T47D (cell line): Measurements from ENCODE around the gene TSHZ3.

ENCODE experiments used
- DNase-seq, 2 experiments: peaks; one replicate each; pipeline versions ENCODE4 v3.0.0 to v3.0.0-alpha.2; 2011 to 2012; ENCODE audit warnings: low read depth in 1 of 2, low spot score in 1 of 2
- JUND ChIP-seq: IDR thresholded peaks from 2 replicates; pipeline ENCODE4 v1.6.1; 2012; ENCODE audit warnings: low read depth
- in situ Hi-C: cut with HindIII; loops from 2 replicates; pipeline ENCODE4 v1.10.0; 2016; ENCODE audit warnings: low sequenced_read_pairs, low pct_unique_long_range_greater_than_20kb

TSHZ3 gene

DNA sequence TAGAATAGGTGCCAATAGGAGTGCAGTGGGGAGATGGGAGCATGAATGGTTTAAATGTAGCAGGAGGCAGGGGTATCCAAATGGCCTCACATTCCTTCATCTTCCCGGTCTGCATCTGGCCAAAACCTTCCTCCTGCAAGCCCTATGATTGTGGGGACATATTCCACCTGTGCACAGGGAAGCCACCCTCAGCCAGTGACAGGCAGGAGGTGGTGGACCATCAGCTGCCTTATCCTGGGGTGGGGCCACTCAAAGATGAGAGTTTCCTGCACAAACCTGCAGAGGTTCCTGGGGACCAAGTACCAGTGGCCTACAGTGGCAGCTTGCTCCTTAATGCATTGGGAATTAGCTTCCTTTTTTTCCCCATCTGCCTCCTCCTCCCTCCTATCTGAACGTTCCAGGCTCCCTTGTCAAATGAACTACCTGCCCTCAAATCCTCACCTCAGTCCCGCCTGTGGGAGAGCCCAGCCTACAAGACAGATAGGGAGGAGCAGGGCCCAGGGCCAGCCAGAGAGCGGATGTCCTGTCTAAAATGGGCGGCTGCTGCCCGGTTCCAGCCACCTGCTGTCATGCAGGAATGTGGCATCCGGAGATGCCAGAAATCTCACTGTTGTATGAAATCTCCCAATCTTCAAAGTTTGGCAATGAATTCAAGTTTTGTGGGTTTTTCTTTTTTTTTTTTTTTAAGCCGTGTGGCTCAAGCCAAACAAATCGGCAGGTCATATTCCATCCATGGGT is 85.0 kb downstream of the TSHZ3 start:
- DNase-seq, result peak in 1 of 2 experiments; percentile 10
- no peak for TF ChIP-seq JUND
- in situ Hi-C loops, result no loop called here

DNA sequence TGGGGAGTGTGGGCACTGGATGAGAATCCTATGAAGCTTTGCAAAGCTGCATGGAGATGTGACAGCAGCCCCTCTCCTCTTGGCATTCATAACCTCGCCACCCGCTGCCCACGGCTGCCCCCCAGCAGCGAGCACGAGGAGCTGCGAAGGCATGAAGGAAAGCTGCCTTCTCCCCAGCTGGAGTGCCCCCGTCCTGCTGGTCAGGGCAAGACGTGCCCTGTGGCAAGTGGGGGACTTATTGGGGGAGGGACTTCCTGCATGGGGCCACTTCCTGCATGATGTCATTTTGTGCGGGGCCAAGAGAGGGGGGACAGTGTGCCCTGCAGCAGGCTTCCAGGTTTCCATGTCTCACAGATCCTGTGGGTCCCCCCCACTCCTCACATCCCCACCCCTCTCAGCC is 85.9 kb downstream of the TSHZ3 start:
- no peak for DNase-seq
- in situ Hi-C loops, result no loop called here
- TF ChIP-seq JUND, result no peak

DNA sequence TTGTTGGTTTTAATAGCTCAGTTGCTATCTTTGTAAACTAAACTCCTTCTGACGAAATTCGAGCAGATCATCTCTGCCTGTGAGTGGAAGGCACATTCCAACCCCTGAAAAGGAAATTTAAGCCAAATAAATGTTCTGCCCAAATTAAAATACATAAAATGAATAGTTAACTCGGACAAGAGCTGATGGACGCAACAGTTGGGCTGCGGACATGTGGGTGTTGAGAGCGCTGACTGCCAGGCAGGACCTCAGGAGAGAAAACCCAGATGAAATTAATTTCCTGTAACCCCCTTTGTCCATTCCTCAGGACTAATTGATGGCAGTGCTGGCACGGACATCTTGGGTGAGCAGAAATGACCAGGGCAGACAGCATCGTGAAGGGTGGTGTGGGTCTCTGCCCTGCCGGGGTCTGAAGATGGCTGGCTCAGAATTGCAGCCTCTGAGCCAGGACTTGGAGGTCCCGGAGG is 86.5 kb downstream of the TSHZ3 start:
- no peak for DNase-seq
- in situ Hi-C loops, result no loop called here
- TF ChIP-seq JUND, result no peak

- in situ Hi-C loops, result no loop called here
- no peak for DNase-seq
- TF ChIP-seq JUND, result no peak
Measured at GRCh38 chr19:31261603-31262212, 87.5 kb downstream of the TSHZ3 start.

DNA sequence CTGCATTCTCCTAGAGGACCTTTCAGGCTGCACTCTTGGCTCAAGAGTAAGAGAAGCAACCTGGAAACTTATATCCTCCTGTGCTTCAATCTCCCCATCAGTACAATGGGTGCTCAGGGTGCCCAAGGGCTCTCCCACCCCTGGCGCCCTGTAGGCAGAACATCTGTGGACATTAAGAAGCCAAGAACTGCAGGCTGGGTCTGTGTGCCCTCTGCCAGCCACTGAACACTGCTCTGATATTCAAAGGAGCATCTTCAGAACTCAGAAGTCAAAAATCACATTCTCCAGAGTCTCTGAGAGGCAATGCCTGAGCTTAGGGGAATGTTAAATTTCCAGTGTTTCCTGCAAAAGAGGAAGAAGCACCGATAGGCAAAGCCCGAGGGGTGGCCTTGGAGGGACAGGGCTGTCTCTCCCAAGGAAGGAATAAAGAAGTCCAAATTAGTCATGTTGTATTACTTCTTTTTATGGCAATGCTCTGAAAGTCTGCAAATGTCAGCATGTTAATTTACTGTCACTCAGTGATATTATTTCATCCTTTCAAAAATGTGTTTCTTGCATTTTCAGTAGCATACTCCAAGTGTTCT is 88.1 kb downstream of the TSHZ3 start:
- no peak for TF ChIP-seq JUND
- no peak for DNase-seq
- in situ Hi-C loops, result no loop called here

DNA sequence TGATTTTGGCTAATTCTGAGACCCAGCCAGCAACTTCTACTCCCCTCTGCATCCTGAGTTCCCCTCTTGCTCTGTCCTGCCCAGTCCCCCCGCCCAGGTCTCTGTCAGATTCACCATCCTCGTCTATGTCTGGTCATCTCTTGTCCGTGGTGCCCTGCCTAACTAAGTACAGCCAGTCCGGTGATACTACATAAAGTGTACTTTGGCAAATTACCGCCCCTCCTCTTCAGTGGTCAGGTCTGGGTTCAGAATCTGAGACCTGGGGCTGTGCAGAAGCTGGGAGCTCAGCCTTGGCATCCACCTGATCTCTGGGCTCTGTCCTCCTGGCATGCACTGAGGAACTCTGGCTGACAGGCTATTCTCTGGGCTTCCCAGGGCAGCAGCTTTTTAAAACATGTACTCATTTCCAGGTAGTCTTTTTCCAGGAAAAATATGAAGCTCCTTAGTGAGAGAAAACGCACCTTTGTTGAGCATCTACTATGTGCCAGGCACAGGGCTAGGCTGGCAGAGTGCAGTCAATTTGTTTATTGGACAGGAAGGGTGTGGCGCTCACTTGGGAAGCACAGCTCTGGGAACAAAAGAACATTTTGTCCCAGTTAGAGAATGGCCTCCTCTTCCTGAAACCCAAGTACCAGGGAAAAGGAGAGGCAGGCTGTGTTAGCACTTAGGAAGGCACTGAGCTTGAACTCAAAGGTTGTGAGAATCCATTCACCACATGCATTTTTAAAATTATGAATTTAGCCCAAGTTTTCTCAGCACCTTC is 88.9 kb downstream of the TSHZ3 start:
- in situ Hi-C loops, result no loop called here
- no peak for TF ChIP-seq JUND
- no peak for DNase-seq

DNA sequence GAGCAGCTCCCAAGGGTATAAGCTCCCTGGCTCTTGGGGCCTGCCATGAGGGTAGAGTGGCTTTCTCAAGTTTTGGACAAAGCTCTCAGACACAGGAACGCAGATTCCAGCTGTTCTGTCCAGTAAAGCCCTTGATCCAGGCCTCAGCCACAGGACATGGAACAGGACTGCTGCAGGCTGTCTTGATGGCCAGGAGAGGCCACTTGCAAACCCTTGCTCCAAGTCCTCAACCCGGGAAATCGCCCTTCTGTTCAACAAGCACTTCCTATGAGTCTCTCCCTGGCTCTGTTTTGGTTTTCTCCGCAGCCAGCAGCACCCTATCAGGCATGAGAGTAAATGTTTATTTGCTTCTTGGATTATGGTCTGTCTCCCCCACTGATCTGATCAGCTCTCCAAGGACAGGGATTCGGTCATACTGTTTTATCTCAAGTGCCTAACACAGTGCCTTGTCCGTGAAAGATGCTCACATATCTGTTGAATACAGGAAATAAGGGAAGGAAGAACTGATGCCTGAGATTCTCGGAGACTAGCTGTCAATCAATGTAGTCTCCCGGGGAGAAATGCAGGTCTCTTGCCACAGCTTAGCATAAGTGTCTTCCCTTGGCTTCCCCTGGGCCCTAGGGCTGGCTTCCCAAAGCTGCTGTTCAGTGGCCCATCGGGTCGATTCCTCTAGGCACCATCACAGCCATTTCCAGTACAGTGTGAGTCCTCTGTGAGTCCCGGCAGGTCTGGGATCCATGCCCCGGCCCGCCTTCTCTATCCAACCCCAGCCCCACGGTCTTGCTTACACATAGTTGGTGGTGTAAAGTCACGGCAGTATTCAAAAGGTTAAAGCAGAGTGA is 90.8 kb downstream of the TSHZ3 start:
- in situ Hi-C loops, result no loop called here
- DNase-seq, result no peak
- no peak for TF ChIP-seq JUND

DNA sequence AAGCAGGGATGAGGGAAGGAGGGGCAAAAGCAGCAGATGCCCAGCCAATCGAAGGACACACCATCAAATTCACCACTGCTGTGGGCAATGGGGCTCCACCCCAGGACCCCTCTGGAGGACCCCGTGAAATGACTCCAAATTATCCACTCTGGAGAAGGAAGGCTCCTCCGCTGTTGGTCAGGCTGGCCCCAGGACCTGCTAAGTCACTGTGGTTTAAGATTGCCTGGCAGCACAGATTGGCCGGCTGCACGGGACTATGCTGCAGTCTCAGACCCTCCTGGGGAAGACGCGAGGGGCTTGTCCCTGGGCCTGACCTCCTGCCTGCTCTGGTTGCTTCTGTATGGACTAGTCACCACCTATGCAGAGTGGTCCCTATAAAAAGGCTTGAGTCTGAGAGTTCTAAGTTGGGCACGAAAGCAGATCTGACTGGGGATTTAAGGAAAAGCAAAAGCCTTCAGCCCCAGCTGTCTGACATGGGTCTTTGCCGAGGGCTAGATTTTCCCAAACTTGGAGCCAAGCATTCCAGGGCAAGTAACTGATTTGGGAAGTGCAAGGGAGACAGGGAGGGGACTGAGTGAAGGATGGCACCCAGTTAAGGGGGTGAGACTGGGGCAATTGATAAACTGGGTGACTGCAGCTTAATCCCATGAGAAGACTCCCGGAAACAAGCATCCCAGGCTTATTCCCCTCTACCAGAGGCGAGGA is 91.7 kb downstream of the TSHZ3 start:
- in situ Hi-C loops, result no loop called here
- DNase-seq, result no peak
- no peak for TF ChIP-seq JUND

DNA sequence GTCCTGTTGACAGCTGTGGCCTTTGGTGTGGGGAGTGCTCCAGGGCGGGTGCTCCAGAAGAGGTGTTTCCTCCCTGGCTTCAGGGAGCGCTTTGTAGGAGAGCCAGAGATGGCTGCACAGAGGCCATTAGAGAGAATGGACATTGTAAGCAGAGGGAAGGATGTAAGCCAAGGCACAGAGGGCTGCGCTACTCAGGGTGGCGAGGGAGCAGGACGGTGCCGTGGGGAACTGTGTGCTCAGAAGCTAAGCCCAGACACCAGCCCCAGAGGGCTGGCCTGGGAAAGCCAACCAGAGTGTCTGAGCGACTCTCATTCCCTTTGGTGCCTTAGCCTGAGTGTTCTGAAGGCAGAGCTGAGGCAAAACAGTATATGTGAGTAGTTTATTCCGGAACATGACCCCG is 92.2 kb downstream of the TSHZ3 start:
- in situ Hi-C loops, result no loop called here
- no peak for DNase-seq
- TF ChIP-seq JUND, result no peak

GRCh38 chr19:31256593-31256960 is 92.7 kb downstream of the TSHZ3 start:
- DNase-seq, result no peak
- in situ Hi-C loops, result no loop called here
- TF ChIP-seq JUND, result no peak

- in situ Hi-C loops, result no loop called here
- no peak for DNase-seq
- TF ChIP-seq JUND, result no peak
Measured at GRCh38 chr19:31255831-31256592, 93.2 kb downstream of the TSHZ3 start.
